Stimulated activated naive CD8-positive, alpha-beta T cell treated with anti-CD3 and anti-CD28 coated beads, Interleukin-15, amount 100 ng/mL, for 72 hours (primary cell): Measurements from ENCODE around the gene ADGRG3.
"Not testable (repeated sequence)": the region's sequence is repeated elsewhere in the genome, so short reads cannot be mapped to it uniquely, and the experiment has no call there.

ENCODE experiments used
- ATAC-seq: fragments of 150-1000 bp; cut with Tn5 transposase; 2 replicates; pipeline ENCODE4 v1.10.0; 2021; ENCODE audit warnings: mild to moderate bottlenecking, moderate library complexity
- DNase-seq, 2 donors: peaks; one replicate each; pipeline ENCODE4 v3.0.0; 2021 to 2022
- H3K27ac Mint-ChIP-seq, 2 donors: one replicate each; pipeline ENCODE4 v1.8.0; 2022; ENCODE audit warnings: mild to moderate bottlenecking in 2 of 2, mixed read lengths in 2 of 2, moderate library complexity in 2 of 2
- H3K27me3 Mint-ChIP-seq: one replicate; pipeline ENCODE4 v1.8.0; 2022; ENCODE audit warnings: mixed read lengths
- H3K4me1 Mint-ChIP-seq: one replicate; pipeline ENCODE4 v1.8.0; 2022; ENCODE audit warnings: mild to moderate bottlenecking, mixed read lengths
- H3K4me3 Mint-ChIP-seq, 2 donors: one replicate each; pipeline ENCODE4 v1.8.0; 2022; ENCODE audit warnings: mild to moderate bottlenecking in 2 of 2, mixed read lengths in 2 of 2, moderate library complexity in 1 of 2
- H3K9me3 Mint-ChIP-seq, 2 donors: one replicate each; pipeline ENCODE4 v1.8.0; 2022; ENCODE audit warnings: mixed read lengths in 2 of 2

The ADGRG3 gene

DNA sequence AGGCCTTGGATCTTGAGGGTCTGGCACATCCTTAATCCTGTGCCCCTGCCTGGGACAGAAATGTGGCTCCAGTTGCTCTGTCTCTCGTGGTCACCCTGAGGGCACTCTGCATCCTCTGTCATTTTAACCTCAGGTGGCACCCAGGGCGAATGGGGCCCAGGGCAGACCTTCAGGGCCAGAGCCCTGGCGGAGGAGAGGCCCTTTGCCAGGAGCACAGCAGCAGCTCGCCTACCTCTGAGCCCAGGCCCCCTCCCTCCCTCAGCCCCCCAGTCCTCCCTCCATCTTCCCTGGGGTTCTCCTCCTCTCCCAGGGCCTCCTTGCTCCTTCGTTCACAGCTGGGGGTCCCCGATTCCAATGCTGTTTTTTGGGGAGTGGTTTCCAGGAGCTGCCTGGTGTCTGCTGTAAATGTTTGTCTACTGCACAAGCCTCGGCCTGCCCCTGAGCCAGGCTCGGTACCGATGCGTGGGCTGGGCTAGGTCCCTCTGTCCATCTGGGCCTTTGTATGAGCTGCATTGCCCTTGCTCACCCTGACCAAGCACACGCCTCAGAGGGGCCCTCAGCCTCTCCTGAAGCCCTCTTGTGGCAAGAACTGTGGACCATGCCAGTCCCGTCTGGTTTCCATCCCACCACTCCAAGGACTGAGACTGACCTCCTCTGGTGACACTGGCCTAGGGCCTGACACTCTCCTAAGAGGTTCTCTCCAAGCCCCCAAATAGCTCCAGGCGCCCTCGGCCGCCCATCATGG, 4.0 kb upstream of the ADGRG3 start:
- H3K27ac Mint-ChIP-seq, result no peak overlapping the region
- H3K4me1 Mint-ChIP-seq, result peaks cover 4% of the 10 kb centered on the region
- no peak for DNase-seq
- H3K4me3 Mint-ChIP-seq, result no peak overlapping the region
- no peaks in the 10 kb centered on the region for H3K27me3 Mint-ChIP-seq
- H3K9me3 Mint-ChIP-seq, result no peaks in the 10 kb centered on the region
- ATAC-seq, result no peak

- Mint-ChIP-seq H3K27ac (no peak overlapping the region), H3K4me3 (no peak overlapping the region), H3K4me1 (peaks cover 10% of the 10 kb centered on the region), H3K27me3 (no peaks in the 10 kb centered on the region), H3K9me3 (no peaks in the 10 kb centered on the region)
- DNase-seq (no peak), ATAC-seq (no peak)
These were observed 3.5 kb upstream of the ADGRG3 start for GRCh38 chr16:57664662-57665025.

- H3K27ac Mint-ChIP-seq, result no peak overlapping the region
- H3K4me1 Mint-ChIP-seq, result peaks cover 12% of the 10 kb centered on the region
- ATAC-seq (no peak), DNase-seq (no peak)
- no peaks in the 10 kb centered on the region for H3K9me3 Mint-ChIP-seq
- no peak overlapping the region for H3K4me3 Mint-ChIP-seq
- no peaks in the 10 kb centered on the region for H3K27me3 Mint-ChIP-seq
These were observed 2.6 kb upstream of the ADGRG3 start for GRCh38 chr16:57665541-57665940.

- ATAC-seq, result no peak
- no peak overlapping the region for H3K27ac Mint-ChIP-seq
- no peak overlapping the region for H3K4me3 Mint-ChIP-seq
- H3K9me3 Mint-ChIP-seq, result no peaks in the 10 kb centered on the region
- no peak for DNase-seq
- peaks cover 12% of the 10 kb centered on the region for H3K4me1 Mint-ChIP-seq
- H3K27me3 Mint-ChIP-seq, result no peaks in the 10 kb centered on the region
These were observed 1.6 kb upstream of the ADGRG3 start for GRCh38 chr16:57666353-57667047.

GRCh38 chr16:57667048-57667525, 1.0 kb upstream of the ADGRG3 start:
- Mint-ChIP-seq H3K4me1 (peaks cover 12% of the 10 kb centered on the region), H3K27me3 (no peaks in the 10 kb centered on the region), H3K27ac (no peak overlapping the region), H3K9me3 (no peaks in the 10 kb centered on the region), H3K4me3 (no peak overlapping the region)
- ATAC-seq, result no peak
- no peak for DNase-seq

- no peak for DNase-seq
These were observed 412 bp upstream of the ADGRG3 start for GRCh38 chr16:57667526-57668262.

GRCh38 chr16:57668630-57669475, 747 bp downstream of the ADGRG3 start:
- no peak overlapping the region for H3K4me3 Mint-ChIP-seq
- H3K4me1 Mint-ChIP-seq, result peaks cover 12% of the 10 kb centered on the region
- peak overlapping the region in 1 of 2 donors; percentile 27 for H3K27ac Mint-ChIP-seq
- H3K9me3 Mint-ChIP-seq, result no peaks in the 10 kb centered on the region
- ATAC-seq, result no peak
- DNase-seq, result no peak
- no peaks in the 10 kb centered on the region for H3K27me3 Mint-ChIP-seq

More at GRCh38 chr16:57667526-57668262, 412 bp upstream of the ADGRG3 start:
- Mint-ChIP-seq H3K27me3 (no peaks in the 10 kb centered on the region), H3K27ac (no peak overlapping the region), H3K9me3 (no peaks in the 10 kb centered on the region), H3K4me3 (no peak overlapping the region), H3K4me1 (peaks cover 12% of the 10 kb centered on the region)
- ATAC-seq, result peak; percentile 27

- ATAC-seq (no peak), DNase-seq (no peak)
- Mint-ChIP-seq H3K4me3 (no peak overlapping the region), H3K27me3 (no peaks in the 10 kb centered on the region), H3K9me3 (no peaks in the 10 kb centered on the region), H3K4me1 (peaks cover 12% of the 10 kb centered on the region), H3K27ac (no peak overlapping the region)
These were observed 1.5 kb downstream of the ADGRG3 start for GRCh38 chr16:57669476-57670162.

DNA sequence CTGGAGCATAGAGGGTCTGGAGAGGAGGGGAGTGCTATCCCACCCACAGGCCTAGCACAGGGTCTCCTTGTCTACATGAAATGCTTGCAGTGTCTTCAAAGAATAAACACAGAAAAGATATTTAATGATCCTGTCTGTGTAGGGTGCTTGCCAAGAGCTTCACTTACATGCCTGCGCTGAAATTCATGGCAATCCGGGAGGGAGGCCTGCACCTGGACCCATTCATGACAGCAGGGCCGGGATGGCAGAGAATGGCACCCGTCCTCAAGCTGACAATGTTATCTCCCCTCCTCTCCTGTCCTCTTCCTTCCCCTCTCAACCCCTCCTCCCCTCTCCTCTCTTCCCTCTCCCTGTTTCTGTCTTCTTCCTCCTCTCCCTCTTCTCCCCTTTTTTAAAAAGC, 2.1 kb downstream of the ADGRG3 start:
- H3K9me3 Mint-ChIP-seq, result no peaks in the 10 kb centered on the region
- no peaks in the 10 kb centered on the region for H3K27me3 Mint-ChIP-seq
- H3K27ac Mint-ChIP-seq, result peak overlapping the region in 1 of 2 donors; percentile 12
- no peak for DNase-seq
- no peak for ATAC-seq
- peaks cover 12% of the 10 kb centered on the region for H3K4me1 Mint-ChIP-seq
- no peak overlapping the region for H3K4me3 Mint-ChIP-seq

DNA sequence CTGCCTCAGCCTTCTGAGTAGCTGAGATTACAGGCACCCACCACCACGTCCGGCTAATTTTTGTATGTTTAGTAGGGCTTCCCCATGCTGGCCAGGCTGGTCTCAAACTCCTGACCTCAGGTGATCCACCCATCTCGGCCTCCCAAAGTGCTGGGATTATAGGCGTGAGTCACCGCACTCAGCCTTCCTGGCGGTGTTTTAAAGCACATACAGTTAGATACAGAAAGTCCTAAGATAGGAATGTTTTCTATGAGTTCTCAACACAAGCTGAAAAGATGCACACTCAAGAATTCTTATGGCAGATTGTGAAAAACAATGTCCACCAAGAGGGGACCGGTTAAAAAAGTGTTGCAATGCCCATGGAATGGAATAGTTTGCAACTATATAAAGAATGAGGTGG, 3.3 kb downstream of the ADGRG3 start:
- not testable (repeated sequence) for H3K9me3 Mint-ChIP-seq, ATAC-seq, H3K27me3 Mint-ChIP-seq, H3K4me3 Mint-ChIP-seq, DNase-seq, H3K27ac Mint-ChIP-seq
- peaks cover 12% of the 10 kb centered on the region for H3K4me1 Mint-ChIP-seq

- H3K9me3 Mint-ChIP-seq, result no peaks in the 10 kb centered on the region
- H3K4me3 Mint-ChIP-seq, result no peak overlapping the region
- H3K27ac Mint-ChIP-seq, result no peak overlapping the region
- no peak for ATAC-seq
- H3K27me3 Mint-ChIP-seq, result no peaks in the 10 kb centered on the region
- H3K4me1 Mint-ChIP-seq, result peaks cover 12% of the 10 kb centered on the region
- no peak for DNase-seq
These were observed 4.3 kb downstream of the ADGRG3 start for GRCh38 chr16:57672416-57672815.

DNA sequence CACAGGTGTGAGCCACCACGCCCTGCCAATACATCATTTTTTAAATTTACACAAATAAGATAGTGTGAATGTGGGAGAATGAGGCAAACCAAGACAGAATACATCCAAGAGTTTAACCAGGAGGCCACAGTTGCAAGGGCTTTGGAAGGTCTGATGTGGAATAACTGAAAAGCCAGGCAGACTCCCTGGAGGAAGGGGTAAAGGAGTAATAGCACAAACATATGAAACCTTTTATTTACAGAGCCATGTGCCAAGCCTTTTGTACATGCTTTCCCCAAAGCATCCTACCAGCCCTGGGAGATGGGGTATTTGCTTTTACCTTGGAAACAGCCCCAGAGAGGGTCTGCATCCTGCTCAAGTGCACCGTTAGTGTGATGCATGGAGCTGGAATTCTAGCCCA, 4.7 kb downstream of the ADGRG3 start:
- Mint-ChIP-seq H3K27ac (no peak overlapping the region), H3K27me3 (no peaks in the 10 kb centered on the region), H3K4me1 (peaks cover 12% of the 10 kb centered on the region), H3K9me3 (no peaks in the 10 kb centered on the region), H3K4me3 (no peak overlapping the region)
- DNase-seq (no peak), ATAC-seq (no peak)

DNA sequence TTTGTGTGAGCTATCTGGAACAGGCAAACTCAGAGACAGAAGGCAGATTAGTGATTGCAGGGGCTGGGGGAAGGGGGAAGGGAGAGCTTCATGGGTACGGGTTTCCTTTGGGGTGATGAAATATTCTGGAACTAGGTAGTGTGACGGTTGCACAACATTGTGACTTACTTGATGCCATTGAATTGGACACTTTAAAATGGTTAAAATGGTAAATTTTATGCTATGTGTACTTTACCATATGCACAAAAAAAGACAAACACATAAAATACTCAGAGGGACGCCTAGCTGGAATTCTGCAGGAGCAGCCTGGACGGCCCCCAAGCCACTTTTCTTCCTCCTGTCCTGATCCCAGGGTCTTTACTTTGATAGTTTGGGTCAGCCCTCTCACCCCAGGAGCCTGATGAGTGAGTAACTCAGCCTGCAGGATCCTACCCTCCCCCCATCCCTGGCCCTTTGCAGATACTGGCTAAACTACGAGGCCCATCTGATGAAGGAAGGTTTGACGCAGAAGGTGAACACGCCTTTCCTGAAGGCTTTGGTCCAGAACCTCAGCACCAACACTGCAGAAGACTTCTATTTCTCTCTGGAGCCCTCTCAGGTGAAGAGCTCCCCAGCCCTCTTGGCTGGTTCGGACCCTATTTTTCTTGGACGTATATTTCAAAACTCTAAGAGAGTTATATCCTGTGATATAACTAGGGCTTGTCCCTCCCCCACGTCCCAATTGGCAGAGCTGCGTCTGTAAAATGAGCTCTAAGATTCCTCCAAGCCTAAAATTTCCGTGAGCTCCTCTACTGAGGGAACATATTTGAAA, 7.8 kb downstream of the ADGRG3 start:
- DNase-seq (no peak), ATAC-seq (no peak)
- no peaks in the 10 kb centered on the region for H3K4me1 Mint-ChIP-seq
- H3K9me3 Mint-ChIP-seq, result no peaks in the 10 kb centered on the region
- H3K27ac Mint-ChIP-seq, result no peak overlapping the region
- H3K4me3 Mint-ChIP-seq, result no peak overlapping the region
- no peaks in the 10 kb centered on the region for H3K27me3 Mint-ChIP-seq

GRCh38 chr16:57676553-57677085, 8.5 kb downstream of the ADGRG3 start:
- no peaks in the 10 kb centered on the region for H3K27me3 Mint-ChIP-seq
- H3K27ac Mint-ChIP-seq, result no peak overlapping the region
- H3K9me3 Mint-ChIP-seq, result no peaks in the 10 kb centered on the region
- no peak for DNase-seq
- no peak for ATAC-seq
- no peak overlapping the region for H3K4me3 Mint-ChIP-seq
- no peaks in the 10 kb centered on the region for H3K4me1 Mint-ChIP-seq
